Adipose tissue (tissue), 3 donors: Measurements from ENCODE around the gene POLH. TPM values are rescaled to one million over a fixed set of nuclear protein-coding genes. Genes with fewer than 3 reads are reported as not detected.
"Not testable (repeated sequence)": the region's sequence is repeated elsewhere in the genome, so short reads cannot be mapped to it uniquely, and the experiment has no call there.

Source experiments
- H3K27ac ChIP-seq: one replicate; pipeline ENCODE4 v1.5.1; 2013; ENCODE audit warnings: low read depth, low read length
- WGBS, 3 donors: extraction: QIAGEN DNeasy Blood & Tissue Kit; methylation state at CpG; one replicate each; pipeline ENCODE4 v1.1.7; 2013; 5-methylcytosine and 5-hydroxymethylcytosine counted together
- polyA plus RNA-seq, 3 donors: library from polyadenylated mRNA; stranded (reverse); fragments of 200-250 nt; gene quantifications; one replicate each; pipeline ENCODE4 v1.2.3, GENCODE V29; 2013
- donor health status: healthy with polysubstance abuse.
- donor health status: Bipolar disorder and iron deficiency.
- donor health status: healthy.

The POLH gene
- polyA plus RNA-seq, 3 donors = 3.2 to 5.5 (median 4.3) TPM

DNA sequence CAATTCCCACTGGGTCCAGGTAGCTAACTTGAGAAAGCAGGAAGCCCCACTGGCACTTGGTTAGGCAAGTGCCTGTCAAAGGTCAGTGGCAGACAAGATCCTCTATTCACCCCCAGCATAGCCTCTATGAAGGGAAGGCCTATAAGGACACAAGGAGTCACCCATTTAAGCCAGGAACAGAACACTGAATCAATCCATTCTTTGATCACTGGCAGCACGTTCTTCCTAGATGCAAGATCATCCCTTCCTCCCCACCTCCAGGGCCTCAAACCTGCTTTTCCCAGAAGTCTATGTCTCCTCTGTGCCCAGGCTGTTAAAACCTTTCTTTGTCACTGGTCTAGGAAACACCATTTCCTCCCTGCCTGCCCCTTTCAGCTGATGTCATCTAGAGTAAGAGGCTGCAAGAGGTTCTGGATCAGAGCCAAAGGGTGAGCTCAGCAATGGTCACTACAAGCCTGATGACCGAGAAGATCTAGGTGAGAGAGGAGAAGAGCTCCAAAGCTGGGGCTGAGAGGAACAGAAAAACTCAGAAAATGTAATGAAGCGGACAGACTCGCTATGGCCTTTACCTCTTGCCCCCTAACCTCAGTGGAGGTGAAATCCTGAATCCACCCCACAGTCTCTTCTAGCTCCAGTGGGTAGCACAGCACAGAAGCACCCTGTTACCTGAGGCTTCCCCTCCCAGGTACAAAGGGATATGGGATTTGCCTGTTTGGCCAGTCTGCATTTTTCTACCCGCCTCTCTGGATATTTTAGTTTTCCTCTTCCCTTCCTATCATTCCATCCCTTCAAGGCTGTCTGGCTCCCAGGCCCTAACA lies 51.2 kb downstream of the POLH start:
- peak overlapping the region; percentile 83 for H3K27ac ChIP-seq
- WGBS, 3 donors = 44 to 60% (median 49%) methylated on average over 5 of the region's 5 CpGs

- 0 to 3% (median 2%) methylated on average over 21 to 25 of the region's 25 CpGs for WGBS, 3 donors
- peak overlapping the region; percentile 93 for H3K27ac ChIP-seq
Observed at GRCh38 chr6:43628393-43629103, 52.6 kb downstream of the POLH start.

GRCh38 chr6:43629104-43629504 lies 53.1 kb downstream of the POLH start, which contains the start of gene GTPBP2:
TSS of gene GTPBP2 (minus strand) at chr6:43629264. CDS start at chr6:43629162, 102 bp downstream.
- H3K27ac ChIP-seq = peak within 1 kb of the TSS; percentile 93
- WGBS, 3 donors = 1% methylated on average over 38 to 46 of the region's 46 CpGs

DNA sequence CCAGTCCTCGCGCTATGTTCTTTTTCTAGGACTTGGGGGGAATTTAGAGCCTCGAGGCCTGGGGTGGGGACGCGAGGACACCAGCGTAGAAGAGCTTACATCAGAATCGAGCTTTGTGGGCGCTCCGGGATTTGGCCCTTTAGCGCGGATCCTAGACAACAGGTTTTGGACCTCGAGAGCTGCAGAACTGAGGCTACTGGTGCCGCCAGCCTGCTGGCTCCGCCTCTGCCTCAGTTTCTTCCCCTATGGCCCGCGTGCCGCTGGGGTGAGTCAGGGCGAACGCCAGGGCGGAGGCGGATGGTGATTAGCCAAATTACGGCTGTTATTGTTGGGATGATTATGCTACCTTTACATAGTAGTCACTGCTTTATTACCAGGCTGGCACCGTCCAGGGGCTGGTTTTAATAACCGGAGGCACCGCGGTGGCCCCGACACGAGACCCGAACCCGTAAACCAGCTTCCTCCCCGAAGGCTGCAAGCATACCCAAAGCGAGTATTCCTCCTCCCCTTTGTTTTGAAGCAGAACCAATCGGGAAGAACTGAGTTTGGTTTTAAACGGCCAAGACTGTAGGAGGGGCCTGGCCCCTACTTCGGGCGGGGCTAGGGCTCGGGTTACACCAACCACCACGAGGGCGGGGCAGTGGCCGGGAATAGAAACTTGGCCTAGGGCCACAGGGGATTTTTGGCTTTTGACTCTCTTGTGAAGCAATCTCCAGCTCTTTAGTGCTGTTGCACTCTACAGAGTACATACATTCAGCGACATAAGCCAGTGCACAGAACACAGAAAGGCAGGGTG lies 53.7 kb downstream of the POLH start:
- 0 to 1% (median 0%) methylated on average over 38 to 41 of the region's 41 CpGs for WGBS, 3 donors
- peak overlapping the region; percentile 38 for H3K27ac ChIP-seq

- H3K27ac ChIP-seq = no peak overlapping the region
- WGBS, 3 donors = 97 to 100% (median 98%) methylated on average over 1 of the region's 1 CpG
Observed at GRCh38 chr6:43630980-43631619, 55.1 kb downstream of the POLH start.

GRCh38 chr6:43633002-43633401 lies 57.0 kb downstream of the POLH start:
- 91 to 94% (median 93%) methylated on average over 7 of the region's 7 CpGs for WGBS, 3 donors

DNA sequence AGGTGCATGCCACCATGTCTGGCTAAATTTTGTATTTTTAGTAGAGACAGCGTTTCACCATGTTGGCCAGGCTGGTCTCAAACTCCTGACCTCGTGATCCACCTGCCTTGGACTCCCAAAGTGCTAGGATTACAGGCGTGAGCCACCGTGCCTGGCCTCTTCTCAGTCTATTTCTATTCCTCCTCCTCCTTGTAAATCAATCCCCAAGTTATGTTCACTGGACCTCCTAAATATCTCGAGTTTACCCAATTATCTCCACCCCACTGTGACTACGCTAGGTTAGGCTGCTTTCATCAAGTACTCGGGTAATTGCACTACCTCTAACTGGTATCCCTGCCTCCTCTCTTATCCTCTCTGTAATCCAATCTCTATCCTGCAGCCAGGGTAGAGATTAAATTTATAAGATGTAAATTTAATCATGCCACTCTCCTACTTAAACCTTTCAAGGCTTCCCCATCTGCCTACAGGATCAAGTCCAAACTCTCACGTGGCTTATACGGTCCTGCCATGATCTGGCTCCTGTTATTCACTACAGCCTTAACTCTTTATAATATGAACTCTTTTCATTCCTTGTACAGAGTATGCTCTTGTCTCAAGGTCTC lies 58.8 kb downstream of the POLH start:
- H3K27ac ChIP-seq = no peak overlapping the region
- WGBS, 3 donors = 72 to 79% (median 76%) methylated on average over 9 of the region's 9 CpGs

More at GRCh38 chr6:43633002-43633401, 57.0 kb downstream of the POLH start:
- not testable (repeated sequence) for H3K27ac ChIP-seq

DNA sequence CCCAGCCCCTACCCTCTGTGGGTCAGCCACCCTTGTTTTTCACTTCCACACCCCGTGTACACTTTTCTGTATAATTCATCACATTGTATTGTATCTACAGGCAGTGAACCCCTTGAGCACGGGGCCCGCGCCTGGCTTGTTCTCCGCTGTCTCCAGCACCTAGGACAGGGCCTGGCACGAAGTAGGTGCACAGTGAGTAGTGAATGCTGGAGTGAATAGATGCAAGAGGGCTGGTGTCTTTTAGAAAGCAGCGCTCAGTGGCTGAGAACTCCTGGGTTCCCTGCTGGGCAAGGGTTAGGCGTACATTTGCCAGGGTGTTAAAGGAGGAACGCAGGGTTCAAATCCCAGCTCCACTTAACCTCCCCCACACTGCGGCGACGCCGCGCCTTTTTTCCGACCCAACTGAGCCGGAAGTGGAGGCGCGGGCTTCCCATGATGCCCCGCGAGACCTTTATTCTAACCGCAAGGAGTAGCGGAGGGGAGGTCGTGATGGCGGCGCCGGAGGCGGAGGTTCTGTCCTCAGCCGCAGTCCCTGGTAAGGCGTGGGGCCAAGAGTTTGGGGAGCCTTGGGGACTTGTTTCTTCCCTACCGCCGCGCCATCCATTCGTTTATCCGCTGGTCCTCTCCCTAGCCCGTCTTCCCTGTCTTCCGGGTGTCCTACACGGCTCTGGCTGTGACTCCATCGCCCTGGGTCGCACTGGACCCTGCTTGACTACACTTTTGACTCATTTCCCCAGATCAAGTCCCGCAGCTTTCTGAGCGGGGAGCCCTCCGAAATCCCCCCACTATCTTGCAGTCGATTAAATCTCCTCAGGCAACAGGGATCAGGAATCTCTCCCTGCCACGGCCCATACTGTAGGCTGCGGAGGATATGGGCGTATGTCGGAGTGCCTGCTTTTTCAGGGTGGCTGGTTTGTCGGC lies 59.7 kb downstream of the POLH start, which contains the start of gene MAD2L1BP:
TSS of gene MAD2L1BP (plus strand) at position 454 of the 921 bp plus-strand sequence. CDS start at position 490, 36 bp downstream.
- WGBS, 3 donors = 3 to 4% (median 4%) methylated on average over 47 to 48 of the region's 48 CpGs

DNA sequence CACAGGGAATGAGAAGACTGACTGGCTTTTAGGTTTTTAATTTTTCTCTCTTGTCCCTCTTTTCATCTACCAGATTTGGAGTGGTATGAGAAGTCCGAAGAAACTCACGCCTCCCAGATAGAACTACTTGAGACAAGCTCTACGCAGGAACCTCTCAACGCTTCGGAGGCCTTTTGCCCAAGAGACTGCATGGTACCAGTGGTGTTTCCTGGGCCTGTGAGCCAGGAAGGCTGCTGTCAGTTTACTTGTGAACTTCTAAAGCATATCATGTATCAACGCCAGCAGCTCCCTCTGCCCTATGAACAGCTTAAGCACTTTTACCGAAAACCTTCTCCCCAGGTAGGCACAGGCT lies 60.3 kb downstream of the POLH start:
- H3K27ac ChIP-seq = no peak overlapping the region
- WGBS, 3 donors = 12 to 23% (median 21%) methylated on average over 7 of the region's 7 CpGs

More for the DNA sequence above, 59.7 kb downstream of the POLH start, which contains the start of gene MAD2L1BP:
- H3K27ac ChIP-seq = peak within 1 kb of the TSS; percentile 14

GRCh38 chr6:43639984-43640800 lies 64.2 kb downstream of the POLH start:
- WGBS, 3 donors = 89 to 93% (median 92%) methylated on average over 21 of the region's 21 CpGs
- no peak overlapping the region for H3K27ac ChIP-seq

GRCh38 chr6:43644940-43645612 lies 69.1 kb downstream of the POLH start, which contains the start of gene RSPH9:
TSS of gene RSPH9 (plus strand) at chr6:43645036. CDS start at chr6:43645099, 63 bp downstream.
- WGBS, 3 donors = 3 to 4% (median 3%) methylated on average over 48 to 52 of the region's 52 CpGs
- no peak within 1 kb of the TSS for H3K27ac ChIP-seq

GRCh38 chr6:43645613-43645964 lies 69.6 kb downstream of the POLH start:
- 12 to 20% (median 18%) methylated on average over 9 of the region's 9 CpGs for WGBS, 3 donors
- no peak overlapping the region for H3K27ac ChIP-seq

GRCh38 chr6:43647613-43648012 lies 71.6 kb downstream of the POLH start:
- WGBS, 3 donors = 74 to 96% (median 95%) methylated on average over 3 of the region's 3 CpGs
- H3K27ac ChIP-seq = no peak overlapping the region

GRCh38 chr6:43648248-43648647 lies 72.3 kb downstream of the POLH start:
- WGBS, 3 donors = 89 to 100% (median 96%) methylated on average over 2 of the region's 2 CpGs
- no peak overlapping the region for H3K27ac ChIP-seq

- H3K27ac ChIP-seq = not testable (repeated sequence)
- 91 to 95% (median 95%) methylated on average over 2 of the region's 2 CpGs for WGBS, 3 donors
Observed at GRCh38 chr6:43652822-43653221, 76.8 kb downstream of the POLH start.
